ENCODE results near the gene TMEM213.

DNA sequence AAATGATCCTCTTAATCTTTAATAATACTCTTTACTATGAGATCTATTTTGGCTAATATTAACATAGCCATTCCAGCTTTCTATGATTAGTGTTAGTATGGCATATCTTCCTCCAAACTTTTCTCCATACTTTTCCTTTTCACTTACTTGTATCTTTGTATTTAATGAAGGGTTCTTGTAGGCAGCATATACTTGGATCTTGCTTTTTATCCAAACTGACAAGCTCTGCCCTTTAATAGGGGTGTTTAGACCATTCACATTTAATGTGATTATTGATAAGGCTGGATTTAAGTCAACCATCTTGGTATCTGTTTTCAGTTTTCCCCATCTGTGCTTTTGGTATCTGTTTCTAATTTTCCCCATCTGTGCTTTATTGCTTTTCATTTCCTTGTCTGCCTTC lies 59.9 kb downstream of the TMEM213 start:
- TF ChIP-seq, protein P1, sequence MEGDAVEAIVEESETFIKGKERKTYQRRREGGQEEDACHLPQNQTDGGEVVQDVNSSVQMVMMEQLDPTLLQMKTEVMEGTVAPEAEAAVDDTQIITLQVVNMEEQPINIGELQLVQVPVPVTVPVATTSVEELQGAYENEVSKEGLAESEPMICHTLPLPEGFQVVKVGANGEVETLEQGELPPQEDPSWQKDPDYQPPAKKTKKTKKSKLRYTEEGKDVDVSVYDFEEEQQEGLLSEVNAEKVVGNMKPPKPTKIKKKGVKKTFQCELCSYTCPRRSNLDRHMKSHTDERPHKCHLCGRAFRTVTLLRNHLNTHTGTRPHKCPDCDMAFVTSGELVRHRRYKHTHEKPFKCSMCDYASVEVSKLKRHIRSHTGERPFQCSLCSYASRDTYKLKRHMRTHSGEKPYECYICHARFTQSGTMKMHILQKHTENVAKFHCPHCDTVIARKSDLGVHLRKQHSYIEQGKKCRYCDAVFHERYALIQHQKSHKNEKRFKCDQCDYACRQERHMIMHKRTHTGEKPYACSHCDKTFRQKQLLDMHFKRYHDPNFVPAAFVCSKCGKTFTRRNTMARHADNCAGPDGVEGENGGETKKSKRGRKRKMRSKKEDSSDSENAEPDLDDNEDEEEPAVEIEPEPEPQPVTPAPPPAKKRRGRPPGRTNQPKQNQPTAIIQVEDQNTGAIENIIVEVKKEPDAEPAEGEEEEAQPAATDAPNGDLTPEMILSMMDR (conservative IDR thresholded peaks at IDR 0.05 in 1 of 2, IDR thresholded peaks at IDR 0.05 in 1 of 2; ENCODE audit: low read depth in 1 of 2, low read length in 2 of 2): no peak
- TF ChIP-seq EZH2 (IDR thresholded peaks at IDR 0.05; ENCODE audit: low read length, missing control alignments): no peak
